Endothelial cell of umbilical vein (primary cell): ENCODE measurements around the gene ATP10A. TPM values are rescaled to one million over a fixed set of nuclear protein-coding genes. Genes with fewer than 3 reads are reported as not detected.

Experiments used
- BruUV-seq: library from RNA; stranded (reverse); fragments of 400-500 nt; replicated peaks from 2 replicates; lab custom pipeline; 2021; lab: Mats Ljungman, UMichigan
- CTCF ChIA-PET: fragments of 300-600, 350-600 bp; sonication (Branson Sonifier 250); formaldehyde crosslinking; loops from one replicate; lab custom pipeline; 2021; ENCODE audit warnings: antibody characterized with exemption, inconsistent platforms; lab: Charles Lee
- POLR2A ChIA-PET: fragments of 300-600, 350-600 bp; sonication (Branson Sonifier 250); formaldehyde crosslinking; loops from one replicate; lab custom pipeline; 2021; ENCODE audit warnings: antibody characterized with exemption, inconsistent platforms; lab: Charles Lee
- DNase-seq: peaks from one replicate; pipeline ENCODE4 v3.0.0-alpha.2; 2011; ENCODE audit warnings: low read depth, low spot score
- FAIRE-seq: peaks from 2 replicates; lab custom pipeline; 2011; peaks lifted over from hg19 to GRCh38; lab: Jason Lieb, UNC
- H2AFZ ChIP-seq: 2 replicates; pipeline ENCODE4 v1.6.0; 2012; ENCODE audit warnings: low read depth, low read length, control low read depth, inconsistent platforms
- H3K27ac ChIP-seq: 2 replicates; pipeline ENCODE4 v1.5.1; 2011; ENCODE audit warnings: low read depth, mild to moderate bottlenecking, control low read depth, low read length, moderate library complexity; ENCODE audit not compliant: insufficient read depth
- H3K27me3 ChIP-seq, 2 experiments: 2 replicates each; pipeline versions ENCODE4 v1.6.0 to v1.6.1; 2011; ENCODE audit warnings: low read length in 2 of 2, mixed read lengths in 1 of 2; ENCODE audit not compliant: control insufficient read depth in 2 of 2, insufficient read depth in 2 of 2
- H3K36me3 ChIP-seq, 2 experiments: 2 replicates in 1 of 2; 3 replicates in 1 of 2; pipeline ENCODE4 v1.5.1; 2011; ENCODE audit warnings: low read length in 2 of 2, mild to moderate bottlenecking in 1 of 2, moderate library complexity in 1 of 2; ENCODE audit not compliant: control insufficient read depth in 2 of 2, insufficient read depth in 2 of 2; ENCODE audit errors: extremely low read depth in 1 of 2
- H3K4me1 ChIP-seq: 3 replicates; pipeline ENCODE4 v1.5.1; 2011; ENCODE audit warnings: mild to moderate bottlenecking, low read length; ENCODE audit not compliant: control insufficient read depth, insufficient read depth; ENCODE audit errors: extremely low read depth
- H3K4me2 ChIP-seq: 2 replicates; pipeline ENCODE4 v1.6.1; 2011; ENCODE audit warnings: low read length, control low read depth, mixed read lengths; ENCODE audit not compliant: insufficient read depth
- H3K4me3 ChIP-seq, 3 experiments: fragments of 200-600 bp in 1 of 3; sonication (generic), shearing (Covaris generic) in 1 of 3; replicated peaks in 1 of 3; 2 replicates each; pipeline ENCODE4 v1.5.1; 2011 to 2016; ENCODE audit warnings: control low read depth in 3 of 3, low read length in 3 of 3, mild to moderate bottlenecking in 2 of 3, inconsistent platforms in 1 of 3, low read depth in 1 of 3, moderate library complexity in 1 of 3; ENCODE audit not compliant: insufficient read depth in 1 of 3
- H3K79me2 ChIP-seq: 2 replicates; pipeline ENCODE4 v1.6.0; 2012; ENCODE audit warnings: low read length, inconsistent platforms; ENCODE audit not compliant: control insufficient read depth, insufficient read depth
- H3K9ac ChIP-seq: replicated peaks from 2 replicates; pipeline ENCODE3; 2011; ENCODE audit warnings: low read length, control low read depth; ENCODE audit not compliant: insufficient read depth; ENCODE audit errors: extremely low read depth
- H3K9me1 ChIP-seq: replicated peaks from 3 replicates; pipeline ENCODE4 v1.6.0; 2011; ENCODE audit warnings: mild to moderate bottlenecking, low read length; ENCODE audit not compliant: control insufficient read depth, insufficient read depth; ENCODE audit errors: extremely low read depth
- H3K9me3 ChIP-seq: replicated peaks from 2 replicates; pipeline ENCODE4 v1.5.1; 2012; ENCODE audit warnings: low read length, inconsistent platforms; ENCODE audit not compliant: control insufficient read depth, insufficient read depth
- H4K20me1 ChIP-seq: replicated peaks from 2 replicates; pipeline ENCODE3; 2011; ENCODE audit warnings: mild to moderate bottlenecking, low read length; ENCODE audit not compliant: control insufficient read depth, insufficient read depth; ENCODE audit errors: extremely low read depth
- EZH2 ChIP-seq: IDR thresholded peaks from 2 replicates; pipeline ENCODE4 v1.6.1; 2012; ENCODE audit warnings: borderline replicate concordance, low read depth, mild to moderate bottlenecking, moderate library complexity, low read length, inconsistent platforms; ENCODE audit not compliant: severe bottlenecking
- FOS ChIP-seq: IDR thresholded peaks from 2 replicates; pipeline ENCODE4 v1.6.1; 2011; ENCODE audit warnings: mild to moderate bottlenecking, low read length, moderate library complexity, borderline replicate concordance; ENCODE audit not compliant: insufficient read depth
- GATA2 ChIP-seq: IDR thresholded peaks from 2 replicates; pipeline ENCODE4 v1.7.0; 2011; ENCODE audit warnings: low read depth, mild to moderate bottlenecking, moderate library complexity, mixed read lengths, low read length; ENCODE audit not compliant: insufficient read length, insufficient read depth
- JUN ChIP-seq: IDR thresholded peaks from 2 replicates; pipeline ENCODE4 v1.6.1; 2011; ENCODE audit warnings: borderline replicate concordance, low read depth; ENCODE audit not compliant: insufficient read length, insufficient read depth
- MYC ChIP-seq: IDR thresholded peaks from one replicate; pipeline ENCODE4 v1.6.1; 2011; ENCODE audit warnings: mild to moderate bottlenecking, low read depth, low read length
- POLR2A ChIP-seq: IDR thresholded peaks from 2 replicates; pipeline ENCODE4 v1.6.1; 2012; ENCODE audit warnings: low read depth, mild to moderate bottlenecking, control low read depth, low read length
- POLR2AphosphoS5 ChIP-seq: IDR thresholded peaks from 2 replicates; pipeline ENCODE4 v1.6.1; 2012; ENCODE audit warnings: low read depth, mild to moderate bottlenecking, control low read depth, low read length, moderate library complexity; ENCODE audit not compliant: insufficient read depth
- dilution Hi-C: fragments of 300-500 bp; cut with MboI; formaldehyde crosslinking; loops from one replicate; pipeline ENCODE4 v1.15.0; 2019; ENCODE audit warnings: low sequenced_read_pairs; ENCODE audit not compliant: extremely low pct_ligation_motif_present
- intact Hi-C: fragments of 100-400 bp; cut with micrococcal nuclease; formaldehyde crosslinking; loops from one replicate; pipeline ENCODE4 v1.10.0; 2022
- polyA plus RNA-seq, 4 experiments: library from polyadenylated mRNA; depleted of rRNA in 3 of 4; stranded (reverse) in 3 of 4; unstranded in 1 of 4; fragments of >200 nt; gene quantifications; 2 replicates each; pipeline versions ENCODE4 v1.2.1 to v1.2.3, GENCODE V29; 2011 to 2012; ENCODE audit warnings: missing spikeins in 1 of 4
- total RNA-seq: library from RNA; stranded (reverse); gene quantifications from 2 replicates; pipeline ENCODE4 v1.2.3, GENCODE V29; 2021
- TF ChIP-seq, protein P1 (sequence below): IDR thresholded peaks from 2 replicates; pipeline ENCODE4 v1.6.1; 2011; ENCODE audit not compliant: insufficient read depth, insufficient read length
- TF ChIP-seq, protein P2 (sequence below), 2 donors: IDR thresholded peaks; 1 replicate in 1 of 2; 2 replicates in 1 of 2; pipeline ENCODE4 v1.5.1; 2011; ENCODE audit warnings: low read length in 2 of 2, mild to moderate bottlenecking in 2 of 2, moderate library complexity in 2 of 2, control low read depth in 1 of 2, inconsistent platforms in 1 of 2, low read depth in 1 of 2; ENCODE audit not compliant: insufficient read depth in 1 of 2; ENCODE audit errors: extremely low read depth in 1 of 2

Gene ATP10A
- total and polyA plus RNA-seq, 2 donors (not counting 3 experiments of a cell fraction or from before 2014, with no cell fraction given), result not detected

DNA sequence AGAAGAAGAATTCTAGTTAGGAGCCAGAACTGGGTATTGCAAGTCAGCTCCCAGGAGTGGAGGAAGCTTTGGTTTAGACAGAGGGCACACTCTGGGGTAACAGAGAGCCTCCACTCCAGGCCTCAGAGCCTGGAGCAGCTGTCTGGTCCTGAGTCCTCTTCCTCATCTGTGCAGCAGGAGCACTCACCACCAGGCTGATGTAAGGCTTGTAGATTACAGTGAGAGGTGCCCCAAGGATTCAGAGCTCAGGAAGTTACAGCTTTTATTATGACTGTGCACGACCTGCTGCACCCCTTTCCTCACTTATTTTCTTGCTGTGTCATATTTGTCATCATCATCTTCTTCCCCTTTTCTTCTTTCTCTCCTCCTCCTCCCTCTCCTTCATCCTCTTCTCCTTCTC, 210.4 kb downstream of the ATP10A start:
- Histone ChIP-seq H3K9me1 (no peaks in the 10 kb centered on the region), H3K4me2 (no peak overlapping the region), H3K36me3 (no peaks in the 10 kb centered on the region), H2AFZ (no peak overlapping the region), H3K4me1 (no peaks in the 10 kb centered on the region), H3K27me3 (no peaks in the 10 kb centered on the region), H3K9me3 (peaks cover 7% of the 10 kb centered on the region), H3K27ac (no peak overlapping the region), H3K4me3 (no peak overlapping the region), H4K20me1 (no peaks in the 10 kb centered on the region), H3K79me2 (no peaks in the 10 kb centered on the region), H3K9ac (no peak overlapping the region)
- dilution Hi-C loops (no loop called here), intact Hi-C loops (no loop called here)
- no TSS peak for BruUV-seq
- POLR2A ChIA-PET, result no interaction called here
- TF ChIP-seq MYC (no peak), POLR2AphosphoS5 (no peak), POLR2A (no peak), JUN (no peak), FOS (no peak), EZH2 (no peak), GATA2 (no peak)
- TF ChIP-seq, protein P1, sequence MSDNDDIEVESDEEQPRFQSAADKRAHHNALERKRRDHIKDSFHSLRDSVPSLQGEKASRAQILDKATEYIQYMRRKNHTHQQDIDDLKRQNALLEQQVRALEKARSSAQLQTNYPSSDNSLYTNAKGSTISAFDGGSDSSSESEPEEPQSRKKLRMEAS, result no peak
- TF ChIP-seq, protein P2, sequence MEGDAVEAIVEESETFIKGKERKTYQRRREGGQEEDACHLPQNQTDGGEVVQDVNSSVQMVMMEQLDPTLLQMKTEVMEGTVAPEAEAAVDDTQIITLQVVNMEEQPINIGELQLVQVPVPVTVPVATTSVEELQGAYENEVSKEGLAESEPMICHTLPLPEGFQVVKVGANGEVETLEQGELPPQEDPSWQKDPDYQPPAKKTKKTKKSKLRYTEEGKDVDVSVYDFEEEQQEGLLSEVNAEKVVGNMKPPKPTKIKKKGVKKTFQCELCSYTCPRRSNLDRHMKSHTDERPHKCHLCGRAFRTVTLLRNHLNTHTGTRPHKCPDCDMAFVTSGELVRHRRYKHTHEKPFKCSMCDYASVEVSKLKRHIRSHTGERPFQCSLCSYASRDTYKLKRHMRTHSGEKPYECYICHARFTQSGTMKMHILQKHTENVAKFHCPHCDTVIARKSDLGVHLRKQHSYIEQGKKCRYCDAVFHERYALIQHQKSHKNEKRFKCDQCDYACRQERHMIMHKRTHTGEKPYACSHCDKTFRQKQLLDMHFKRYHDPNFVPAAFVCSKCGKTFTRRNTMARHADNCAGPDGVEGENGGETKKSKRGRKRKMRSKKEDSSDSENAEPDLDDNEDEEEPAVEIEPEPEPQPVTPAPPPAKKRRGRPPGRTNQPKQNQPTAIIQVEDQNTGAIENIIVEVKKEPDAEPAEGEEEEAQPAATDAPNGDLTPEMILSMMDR (IDR thresholded peaks at IDR 0.05; ENCODE audit: extremely low read depth in 1 of 2, insufficient read depth in 1 of 2, low read depth in 1 of 2, low read length in 2 of 2), result no peak
- FAIRE-seq, result no peak
- DNase-seq, result no peak
- CTCF ChIA-PET, result no interaction called here
